CD8-positive, alpha-beta memory T cell (primary cell): Measurements from ENCODE around the gene NRF1. TPM values are rescaled to one million over a fixed set of nuclear protein-coding genes. Genes with fewer than 3 reads are reported as not detected.

Source experiments
- CTCF ChIA-PET: fragments of 350-600 bp; sonication (Branson Sonifier 250); formaldehyde crosslinking; loops from one replicate; lab custom pipeline; 2021; ENCODE audit warnings: antibody characterized with exemption; lab: Charles Lee
- POLR2A ChIA-PET: fragments of 350-600 bp; sonication (Branson Sonifier 250); formaldehyde crosslinking; loops from one replicate; lab custom pipeline; 2021; ENCODE audit warnings: antibody characterized with exemption; lab: Charles Lee
- DNase-seq, 5 donors: peaks; one replicate each; pipeline versions ENCODE4 v3.0.0 to v3.0.0-alpha.2; 2020 to 2022; ENCODE audit warnings: mixed read lengths in 1 of 5
- H3K27ac ChIP-seq: one replicate; pipeline ENCODE4 v1.7.0; 2013; ENCODE audit warnings: low read depth, mild to moderate bottlenecking, low read length, moderate library complexity
- H3K27me3 ChIP-seq: 2 replicates; pipeline ENCODE4 v1.7.0; 2013; ENCODE audit warnings: low read length, mild to moderate bottlenecking; ENCODE audit not compliant: insufficient read depth, poor library complexity, severe bottlenecking
- H3K36me3 ChIP-seq: 2 replicates; pipeline ENCODE4 v1.7.0; 2013; ENCODE audit warnings: mild to moderate bottlenecking, low read length, moderate library complexity; ENCODE audit not compliant: insufficient read depth
- H3K4me1 ChIP-seq: 2 replicates; pipeline ENCODE4 v1.7.0; 2013; ENCODE audit warnings: mild to moderate bottlenecking, low read length, moderate library complexity; ENCODE audit not compliant: insufficient read depth
- H3K4me3 ChIP-seq: 2 replicates; pipeline ENCODE4 v1.7.0; 2013; ENCODE audit warnings: mild to moderate bottlenecking, low read length
- H3K9me3 ChIP-seq: 2 replicates; pipeline ENCODE4 v1.7.0; 2013; ENCODE audit warnings: mild to moderate bottlenecking, low read length
- H3K27ac Mint-ChIP-seq, 8 donors: one replicate each; pipeline ENCODE4 v1.8.0; 2020 to 2021; ENCODE audit warnings: mixed read lengths in 8 of 8, mild to moderate bottlenecking in 6 of 8, inconsistent platforms in 3 of 8, moderate library complexity in 3 of 8
- H3K27me3 Mint-ChIP-seq, 2 donors: one replicate each; pipeline ENCODE4 v1.8.0; 2020 to 2021; ENCODE audit warnings: mixed read lengths in 2 of 2, mild to moderate bottlenecking in 1 of 2, moderate library complexity in 1 of 2
- H3K36me3 Mint-ChIP-seq, 3 donors: one replicate each; pipeline ENCODE4 v1.8.0; 2020 to 2021; ENCODE audit warnings: mixed read lengths in 3 of 3, inconsistent platforms in 1 of 3, mild to moderate bottlenecking in 1 of 3
- H3K4me1 Mint-ChIP-seq, 3 donors: one replicate each; pipeline ENCODE4 v1.8.0; 2020 to 2021; ENCODE audit warnings: mixed read lengths in 3 of 3, inconsistent platforms in 1 of 3, mild to moderate bottlenecking in 1 of 3
- H3K4me3 Mint-ChIP-seq, 7 donors: one replicate each; pipeline ENCODE4 v1.8.0; 2020 to 2021; ENCODE audit warnings: mixed read lengths in 7 of 7, mild to moderate bottlenecking in 6 of 7, moderate library complexity in 4 of 7, inconsistent platforms in 2 of 7
- H3K9me3 Mint-ChIP-seq, 5 donors: one replicate each; pipeline ENCODE4 v1.8.0; 2020 to 2022; ENCODE audit warnings: mixed read lengths in 5 of 5, mild to moderate bottlenecking in 3 of 5, moderate library complexity in 2 of 5, inconsistent platforms in 1 of 5
- polyA plus RNA-seq: library from polyadenylated mRNA; unstranded; fragments of 300-500 nt; fragmentation: Illumina TruSeq; gene quantifications from one replicate; pipeline ENCODE4 v1.2.3, GENCODE V29; 2021
- total RNA-seq, 2 experiments: library from RNA; stranded (reverse); gene quantifications; one replicate each; pipeline ENCODE4 v1.2.3, GENCODE V29; 2021

The NRF1 gene
- total and polyA plus RNA-seq, 3 experiments from 2014 or later: 22.6 to 23.7 (median 23.3) TPM

DNA sequence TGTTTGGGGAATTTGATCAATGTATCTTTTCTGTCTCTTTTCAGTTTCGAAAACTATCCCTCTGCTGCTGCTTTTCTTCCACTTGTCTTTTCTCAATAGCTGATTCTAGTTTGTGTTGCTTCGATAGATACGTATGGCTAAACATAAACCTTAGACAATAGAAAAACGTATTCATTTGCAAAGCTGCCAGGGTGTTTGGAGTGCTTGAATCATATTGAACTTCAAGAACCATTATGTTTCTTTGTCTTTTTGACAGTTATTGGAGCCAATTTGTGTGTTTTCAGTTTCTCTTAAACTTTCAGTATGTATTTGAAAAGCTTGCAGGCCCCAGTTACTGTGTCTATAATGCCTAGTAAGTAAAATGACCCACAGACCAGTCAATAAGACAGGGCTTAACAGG lies 25.1 kb downstream of the NRF1 start:
- Mint-ChIP-seq H3K36me3 (peaks cover 0 to 12% (median 2%) of the 10 kb centered on the region in 3 donors), H3K9me3 (no peaks in the 10 kb centered on the region), H3K4me1 (peaks cover 42 to 56% (median 54%) of the 10 kb centered on the region in 3 donors), H3K27me3 (no peaks in the 10 kb centered on the region), H3K27ac (peak overlapping the region in 4 of 8 donors; percentile 9 to 47 (median 22)), H3K4me3 (no peak overlapping the region)
- H3K9me3 ChIP-seq: no peaks in the 10 kb centered on the region
- H3K4me1 ChIP-seq: peaks cover 12% of the 10 kb centered on the region
- no peak overlapping the region for H3K27ac ChIP-seq
- H3K36me3 ChIP-seq: no peaks in the 10 kb centered on the region
- ChIA-PET POLR2A (no interaction called here), CTCF (interaction anchor here (1.2 to 2.5 kb wide), 2 partner anchors 24 to 269 kb away, joined by 5 to 12 read pairs; no protein-coding TSS in a partner anchor)
- DNase-seq: no peak
- H3K4me3 ChIP-seq: no peak overlapping the region
- no peaks in the 10 kb centered on the region for H3K27me3 ChIP-seq

DNA sequence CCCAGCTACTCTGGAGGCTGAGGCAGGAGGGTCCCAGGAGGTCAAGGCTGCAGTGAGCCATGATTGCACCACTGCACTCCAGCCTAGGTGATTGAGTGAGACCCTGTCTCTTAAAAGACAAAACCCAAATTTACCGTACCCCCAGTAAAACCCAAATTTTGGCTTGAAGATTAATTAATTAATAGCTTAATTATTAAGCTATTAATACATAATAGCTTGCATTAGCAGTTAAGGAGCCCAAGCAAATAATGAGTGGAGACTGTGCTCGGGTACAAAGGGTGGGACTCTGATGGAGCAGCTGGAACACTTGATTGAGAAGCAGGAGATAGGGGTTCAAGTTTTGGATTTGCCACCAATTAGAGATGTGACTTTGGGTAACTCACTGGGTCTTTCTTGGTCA lies 28.9 kb downstream of the NRF1 start:
- ChIA-PET CTCF (interaction anchor here (1.0 to 2.9 kb wide), 2 partner anchors 185 to 273 kb away, joined by 3 to 8 read pairs; no protein-coding TSS in a partner anchor), POLR2A (interaction anchor here (0.6 kb wide), 1 partner anchor 252 kb away, joined by 4 read pairs; no protein-coding TSS in a partner anchor)
- H3K4me1 ChIP-seq: peaks cover 8% of the 10 kb centered on the region
- no peaks in the 10 kb centered on the region for H3K27me3 ChIP-seq
- Mint-ChIP-seq H3K9me3 (no peaks in the 10 kb centered on the region), H3K27me3 (no peaks in the 10 kb centered on the region), H3K27ac (no peak overlapping the region), H3K36me3 (peaks cover 0 to 25% (median 0%) of the 10 kb centered on the region in 3 donors), H3K4me3 (no peak overlapping the region), H3K4me1 (peaks cover 29 to 55% (median 52%) of the 10 kb centered on the region in 3 donors)
- no peaks in the 10 kb centered on the region for H3K9me3 ChIP-seq
- no peak overlapping the region for H3K4me3 ChIP-seq
- no peak for DNase-seq
- no peaks in the 10 kb centered on the region for H3K36me3 ChIP-seq
- H3K27ac ChIP-seq: no peak overlapping the region

DNA sequence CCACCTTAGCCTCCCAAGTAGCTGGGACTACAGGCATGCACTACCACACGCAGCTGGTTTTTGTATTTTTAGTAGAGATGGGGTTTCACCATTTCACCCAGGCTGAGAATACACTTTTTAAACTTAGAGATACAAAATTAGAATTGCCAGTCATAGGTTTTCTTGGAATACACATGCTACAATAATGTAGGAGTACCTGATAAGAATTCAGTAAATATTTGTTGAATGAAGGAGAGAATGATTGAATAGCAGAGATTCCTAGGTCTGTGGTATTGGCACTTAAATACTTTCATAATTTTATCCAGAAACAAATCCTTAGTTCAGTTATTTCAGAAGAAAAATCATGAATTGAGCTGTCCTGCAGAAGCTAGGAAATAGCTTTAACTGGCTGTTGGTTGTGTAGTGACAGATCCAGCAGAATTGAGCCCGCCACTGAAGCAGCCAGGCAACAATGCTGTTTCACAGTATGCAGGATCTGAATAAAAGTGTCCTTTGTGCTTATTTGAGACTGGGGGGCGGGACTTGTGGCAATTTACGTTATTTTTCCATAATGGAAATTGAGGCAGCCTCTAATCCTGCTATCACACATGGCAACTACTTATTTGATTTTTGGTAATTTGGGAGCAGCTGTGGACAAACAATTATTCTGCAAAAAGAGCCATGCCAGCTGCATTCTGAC lies 31.5 kb downstream of the NRF1 start:
- Histone ChIP-seq H3K27me3 (no peaks in the 10 kb centered on the region), H3K4me1 (peaks cover 7% of the 10 kb centered on the region), H3K9me3 (no peaks in the 10 kb centered on the region), H3K36me3 (no peaks in the 10 kb centered on the region), H3K27ac (no peak overlapping the region), H3K4me3 (no peak overlapping the region)
- peaks cover 22 to 52% (median 47%) of the 10 kb centered on the region in 3 donors for H3K4me1 Mint-ChIP-seq
- no peak for DNase-seq
- ChIA-PET CTCF (interaction anchor here (0.6 to 2.2 kb wide), 7 partner anchors 8 to 275 kb away, joined by 3 to 9 read pairs (median 3); no protein-coding TSS in a partner anchor), POLR2A (no interaction called here)
- no peak overlapping the region for H3K4me3 Mint-ChIP-seq
- H3K9me3 Mint-ChIP-seq: no peaks in the 10 kb centered on the region
- no peak overlapping the region for H3K27ac Mint-ChIP-seq
- H3K36me3 Mint-ChIP-seq: peaks cover 2 to 34% (median 3%) of the 10 kb centered on the region in 3 donors
- H3K27me3 Mint-ChIP-seq: no peaks in the 10 kb centered on the region

DNA sequence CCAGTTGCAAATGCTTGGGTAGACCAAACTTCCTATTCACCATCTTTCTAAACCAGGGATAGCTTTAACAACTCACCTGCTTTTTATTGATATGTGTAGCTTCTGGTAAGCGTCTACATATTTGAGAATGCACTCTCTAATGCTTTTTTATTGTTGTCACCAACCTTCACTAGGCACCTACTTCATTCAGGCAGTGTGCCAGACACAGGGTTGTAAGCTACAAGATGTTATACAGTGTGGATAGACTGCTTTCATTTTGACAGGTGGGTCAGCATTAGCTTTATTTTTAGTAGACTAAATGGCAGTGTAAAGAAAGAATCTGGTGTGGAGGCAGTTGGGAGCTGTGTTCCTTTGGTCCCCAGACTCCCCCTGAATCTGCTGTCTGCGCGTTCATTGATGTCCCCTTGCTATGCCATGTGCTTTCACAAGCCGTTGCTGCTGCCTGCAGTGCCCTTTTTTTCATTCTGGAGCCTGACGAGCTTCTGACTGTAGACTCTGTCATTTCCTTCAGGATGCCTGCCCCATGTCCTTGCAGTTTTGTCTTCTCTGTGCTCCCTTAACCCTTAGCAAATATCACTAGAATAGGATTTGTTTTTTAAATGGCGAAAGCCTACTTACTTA lies 32.1 kb downstream of the NRF1 start:
- Histone ChIP-seq H3K9me3 (no peaks in the 10 kb centered on the region), H3K4me1 (peaks cover 4% of the 10 kb centered on the region), H3K27me3 (no peaks in the 10 kb centered on the region), H3K36me3 (no peaks in the 10 kb centered on the region), H3K4me3 (no peak overlapping the region), H3K27ac (no peak overlapping the region)
- POLR2A ChIA-PET: no interaction called here
- Mint-ChIP-seq H3K27me3 (peaks cover 0 to 2% of the 10 kb centered on the region in 2 donors), H3K4me1 (peaks cover 18 to 50% (median 44%) of the 10 kb centered on the region in 3 donors), H3K27ac (peak overlapping the region in 1 of 8 donors; percentile 90), H3K9me3 (no peaks in the 10 kb centered on the region), H3K4me3 (no peak overlapping the region), H3K36me3 (peaks cover 2 to 33% (median 3%) of the 10 kb centered on the region in 3 donors)
- CTCF ChIA-PET: interaction anchor here (0.6 to 2.2 kb wide), 5 partner anchors 9 to 276 kb away, joined by 3 to 9 read pairs (median 3); no protein-coding TSS in a partner anchor
- no peak for DNase-seq

DNA sequence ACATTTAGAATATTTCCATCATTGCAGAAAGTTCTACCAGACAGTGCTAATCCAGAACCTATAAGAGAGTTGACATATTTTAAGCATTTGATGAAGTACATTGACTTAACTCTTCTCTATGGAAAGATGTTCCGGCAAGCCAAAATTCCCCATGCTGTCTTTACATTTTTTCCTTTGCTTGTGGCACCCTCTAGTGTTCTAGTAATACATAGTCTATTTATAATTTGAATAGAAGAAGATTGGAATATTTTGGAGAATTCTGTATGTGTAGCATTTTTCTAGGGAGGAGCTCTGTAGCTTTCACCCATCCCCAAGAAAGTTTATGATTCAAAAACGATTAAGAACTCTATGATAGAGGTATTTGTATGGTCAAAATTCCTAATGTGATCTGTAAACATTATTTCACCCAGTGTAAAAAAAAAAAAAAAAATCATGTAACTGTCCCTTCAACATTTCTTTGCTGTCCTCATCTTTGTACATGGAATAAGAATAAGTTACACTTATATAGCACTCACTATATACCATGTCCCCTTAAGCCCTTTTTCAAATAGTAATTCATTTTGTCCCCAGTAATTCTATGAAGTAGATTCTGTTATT lies 33.2 kb downstream of the NRF1 start:
- Mint-ChIP-seq H3K27me3 (peaks cover 0 to 2% of the 10 kb centered on the region in 2 donors), H3K36me3 (peaks cover 2 to 35% (median 3%) of the 10 kb centered on the region in 3 donors)

DNA sequence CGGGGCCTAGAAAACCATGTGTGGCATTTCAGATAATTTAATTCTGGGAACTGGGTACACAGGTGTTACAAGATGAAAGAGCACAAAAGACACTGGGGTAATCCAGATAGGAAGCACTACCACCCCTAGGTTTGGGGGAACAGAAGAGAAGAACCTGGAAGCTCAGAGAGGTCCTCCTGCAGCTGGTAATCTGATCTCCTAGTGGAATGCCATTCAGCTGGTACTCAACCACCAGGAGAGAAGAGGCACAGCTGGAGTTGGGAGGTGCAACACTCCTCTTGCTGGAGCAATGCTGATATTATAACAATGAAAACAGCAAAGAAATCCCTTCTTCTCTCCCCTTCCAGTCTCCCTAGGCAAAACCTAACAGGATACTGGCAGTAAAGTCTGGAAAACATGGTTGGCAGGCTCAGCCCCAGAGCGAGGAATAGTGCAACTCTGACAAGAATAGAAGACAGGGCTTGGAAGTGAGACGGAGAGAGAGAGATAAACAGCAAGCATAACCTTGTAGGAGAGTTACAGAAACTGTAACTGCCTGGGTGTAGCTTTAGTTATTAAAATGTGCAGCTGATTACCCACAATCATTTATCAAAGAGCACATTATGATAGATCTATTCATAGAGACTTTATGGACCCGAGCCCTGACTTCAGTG lies 35.0 kb downstream of the NRF1 start:
- no peak for DNase-seq
- Histone ChIP-seq H3K4me1 (peaks cover 7% of the 10 kb centered on the region), H3K27me3 (no peaks in the 10 kb centered on the region), H3K9me3 (no peaks in the 10 kb centered on the region), H3K36me3 (no peaks in the 10 kb centered on the region), H3K4me3 (no peak overlapping the region), H3K27ac (no peak overlapping the region)
- H3K4me1 Mint-ChIP-seq: peaks cover 23 to 58% (median 48%) of the 10 kb centered on the region in 3 donors
- ChIA-PET POLR2A (no interaction called here), CTCF (interaction anchor here (0.6 kb wide), 1 partner anchor 1243 kb away, joined by 3 read pairs; no protein-coding TSS in a partner anchor)
- no peak overlapping the region for H3K4me3 Mint-ChIP-seq
- H3K27me3 Mint-ChIP-seq: peaks cover 0 to 2% of the 10 kb centered on the region in 2 donors
- H3K27ac Mint-ChIP-seq: peak overlapping the region in 3 of 8 donors; percentile 70 to 82 (median 75)
- peaks cover 2 to 36% (median 3%) of the 10 kb centered on the region in 3 donors for H3K36me3 Mint-ChIP-seq
- H3K9me3 Mint-ChIP-seq: no peaks in the 10 kb centered on the region

More for the DNA sequence above, 33.2 kb downstream of the NRF1 start:
- peak in 1 of 5 donors; percentile 17 for DNase-seq
- Histone ChIP-seq H3K9me3 (no peaks in the 10 kb centered on the region), H3K36me3 (no peaks in the 10 kb centered on the region), H3K27ac (no peak overlapping the region), H3K4me1 (peaks cover 7% of the 10 kb centered on the region), H3K27me3 (no peaks in the 10 kb centered on the region), H3K4me3 (no peak overlapping the region)
- ChIA-PET POLR2A (no interaction called here), CTCF (interaction anchor here (1.6 to 2.2 kb wide), 2 partner anchors 22 to 277 kb away, joined by 7 to 9 read pairs; no protein-coding TSS in a partner anchor)
- Mint-ChIP-seq H3K4me1 (peaks cover 21 to 55% (median 47%) of the 10 kb centered on the region in 3 donors), H3K9me3 (no peaks in the 10 kb centered on the region), H3K27ac (peak overlapping the region in 1 of 8 donors; percentile 1), H3K4me3 (no peak overlapping the region)

DNA sequence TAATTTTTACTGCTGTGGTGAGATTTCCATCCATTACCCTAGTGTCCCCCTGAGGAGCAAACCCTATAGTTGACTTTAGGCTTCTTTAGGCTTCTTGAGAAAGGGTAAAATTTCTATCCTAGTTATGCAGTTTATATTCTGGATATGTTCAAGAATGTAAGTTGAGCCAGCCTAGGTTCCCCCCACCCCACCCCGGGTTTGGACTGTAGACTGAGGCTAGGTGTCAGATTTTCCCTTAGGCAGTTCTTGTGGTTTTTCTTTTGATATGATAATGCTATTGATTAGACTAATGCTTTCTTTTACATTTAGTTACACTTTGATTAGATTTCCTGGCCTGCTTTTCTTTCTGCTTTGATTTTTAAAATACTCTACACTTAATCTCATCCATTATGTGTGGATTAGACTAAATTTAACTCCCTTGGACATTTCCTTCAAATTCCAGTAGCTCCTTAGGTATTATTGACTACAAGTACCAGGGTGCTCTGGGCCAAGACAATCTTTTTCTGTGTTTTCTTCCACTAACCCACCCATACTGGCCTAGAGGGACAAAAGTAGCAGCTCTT lies 37.7 kb downstream of the NRF1 start:
- Histone ChIP-seq H3K27me3 (no peaks in the 10 kb centered on the region), H3K27ac (no peak overlapping the region), H3K36me3 (no peaks in the 10 kb centered on the region), H3K4me1 (peaks cover 7% of the 10 kb centered on the region), H3K9me3 (no peaks in the 10 kb centered on the region), H3K4me3 (no peak overlapping the region)
- POLR2A ChIA-PET: no interaction called here
- peaks cover 3 to 36% (median 3%) of the 10 kb centered on the region in 3 donors for H3K36me3 Mint-ChIP-seq
- CTCF ChIA-PET: no interaction called here
- peak overlapping the region in 1 of 8 donors; percentile 3 for H3K27ac Mint-ChIP-seq
- H3K9me3 Mint-ChIP-seq: no peaks in the 10 kb centered on the region
- peak overlapping the region in 1 of 7 donors; percentile 13 for H3K4me3 Mint-ChIP-seq
- peaks cover 0 to 2% of the 10 kb centered on the region in 2 donors for H3K27me3 Mint-ChIP-seq
- DNase-seq: no peak
- peaks cover 26 to 62% (median 45%) of the 10 kb centered on the region in 3 donors for H3K4me1 Mint-ChIP-seq
